NCI-H1048 (cell line): ENCODE data around the gene IDI1.
"Not testable (repeated sequence)": the region's sequence is repeated elsewhere in the genome, so short reads cannot be mapped to it uniquely, and the experiment has no call there.

Experiments
- DNase-seq: peaks from one replicate; lab custom pipeline; 2025; lab: John Stamatoyannopoulos, UW

Gene IDI1

DNA sequence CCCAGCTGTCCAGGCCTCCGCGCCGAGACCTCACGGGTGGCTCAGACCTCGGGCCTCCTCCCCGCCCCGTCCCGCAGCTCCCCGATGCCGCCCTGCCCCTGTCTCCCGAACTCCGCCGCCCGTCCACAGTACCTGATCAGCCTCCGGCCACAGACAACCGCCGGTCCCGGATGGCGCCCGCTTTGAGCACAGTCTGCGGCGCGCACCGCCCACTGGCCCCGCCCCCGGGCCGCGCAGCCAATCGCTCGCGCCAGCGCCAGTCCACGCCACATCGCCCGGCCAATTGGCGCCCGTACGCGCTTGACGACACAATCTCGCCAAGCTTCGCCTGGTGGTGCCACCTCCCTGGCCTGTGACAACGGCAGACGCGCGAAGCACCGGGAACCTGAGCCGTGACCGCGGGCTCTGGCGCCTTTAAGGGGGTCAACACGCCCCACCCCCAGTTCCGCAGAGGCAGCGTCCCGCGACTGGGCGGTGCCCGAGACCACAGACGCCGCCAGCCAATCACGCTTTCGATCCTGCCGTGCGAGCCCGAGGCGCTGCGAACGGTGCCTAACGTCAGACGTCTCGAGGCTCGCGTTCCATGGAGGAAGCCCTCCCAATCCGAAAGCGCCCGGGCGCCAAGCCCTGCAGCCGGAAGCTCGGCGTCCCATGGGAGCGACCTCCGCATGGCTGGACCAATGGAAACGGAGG lies at the start of gene IDI1:
TSS of gene IDI1 (minus strand) at position 388 of the 693 bp plus-strand sequence. CDS start at position 272, 116 bp downstream.
- peak; percentile 99 for DNase-seq

DNA sequence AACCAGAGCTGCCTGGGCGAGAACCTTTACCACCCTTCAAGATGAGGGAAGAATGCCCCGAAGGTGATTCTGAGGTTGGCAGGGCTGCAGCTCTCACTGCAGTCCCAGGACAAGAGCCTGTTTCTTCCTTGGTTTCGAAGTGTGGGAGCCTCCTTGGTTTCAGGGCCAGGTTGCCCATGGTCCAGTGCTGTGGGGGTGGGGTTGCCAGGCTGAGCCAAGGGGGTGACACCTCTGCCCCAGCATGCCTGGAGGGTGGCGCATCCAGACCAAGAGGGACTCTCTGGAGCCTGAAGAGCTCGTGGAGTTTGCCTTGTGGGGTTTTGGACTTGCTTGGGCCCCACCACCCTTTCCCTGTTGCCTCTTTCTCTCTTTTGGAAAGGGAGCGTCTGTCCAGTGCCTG lies 48.5 kb upstream of the IDI1 start:
- DNase-seq: no peak

DNA sequence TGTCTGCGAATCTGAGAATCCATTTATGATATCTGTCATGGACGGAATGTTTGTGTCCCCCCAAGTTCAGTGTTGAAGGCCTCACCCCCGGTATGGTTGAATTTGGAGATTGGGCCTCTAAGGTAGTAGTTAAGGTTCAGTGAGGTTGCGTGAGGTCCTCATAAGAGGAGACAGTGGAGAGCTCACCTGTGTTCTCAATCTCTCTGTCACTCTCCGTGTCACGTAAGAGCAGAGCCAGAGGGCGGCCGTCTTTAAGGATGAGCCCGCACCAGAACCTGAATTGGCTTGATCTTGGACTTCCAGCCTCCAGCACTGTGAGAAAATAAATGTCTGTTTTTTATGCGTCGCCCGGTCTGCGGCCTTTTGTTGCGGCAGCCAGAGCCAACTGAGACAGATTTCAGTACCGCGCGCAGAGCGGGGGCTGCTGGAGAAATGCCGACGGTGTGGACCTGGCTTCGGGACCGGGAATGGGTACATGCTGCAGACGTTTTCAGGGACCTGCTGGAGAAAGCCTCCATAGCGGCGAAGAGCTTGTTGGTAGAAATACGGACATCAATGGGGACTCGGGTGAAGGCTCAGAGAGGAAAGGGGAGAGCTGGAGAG lies 47.5 kb upstream of the IDI1 start:
- DNase-seq: no peak

DNA sequence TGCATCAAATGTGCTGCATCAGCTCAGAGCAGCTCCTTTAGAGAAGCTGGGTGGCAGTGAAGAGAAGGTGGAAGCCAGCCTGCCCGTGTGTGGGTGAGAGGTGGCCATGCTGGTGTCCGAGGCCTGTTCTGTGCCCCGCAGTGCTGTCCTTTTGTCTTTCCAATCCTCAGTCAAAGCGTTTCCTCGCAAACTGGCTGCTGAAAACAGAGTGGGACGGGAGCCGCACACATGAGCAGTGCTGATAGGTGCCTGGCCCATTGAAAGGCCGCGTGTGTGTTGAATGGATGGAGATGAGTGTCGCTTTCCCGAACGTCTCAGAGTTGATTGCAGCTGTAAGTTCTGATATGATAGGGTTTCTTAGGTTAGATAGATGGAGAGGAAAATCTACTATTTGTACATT lies 46.6 kb upstream of the IDI1 start:
- no peak for DNase-seq

DNA sequence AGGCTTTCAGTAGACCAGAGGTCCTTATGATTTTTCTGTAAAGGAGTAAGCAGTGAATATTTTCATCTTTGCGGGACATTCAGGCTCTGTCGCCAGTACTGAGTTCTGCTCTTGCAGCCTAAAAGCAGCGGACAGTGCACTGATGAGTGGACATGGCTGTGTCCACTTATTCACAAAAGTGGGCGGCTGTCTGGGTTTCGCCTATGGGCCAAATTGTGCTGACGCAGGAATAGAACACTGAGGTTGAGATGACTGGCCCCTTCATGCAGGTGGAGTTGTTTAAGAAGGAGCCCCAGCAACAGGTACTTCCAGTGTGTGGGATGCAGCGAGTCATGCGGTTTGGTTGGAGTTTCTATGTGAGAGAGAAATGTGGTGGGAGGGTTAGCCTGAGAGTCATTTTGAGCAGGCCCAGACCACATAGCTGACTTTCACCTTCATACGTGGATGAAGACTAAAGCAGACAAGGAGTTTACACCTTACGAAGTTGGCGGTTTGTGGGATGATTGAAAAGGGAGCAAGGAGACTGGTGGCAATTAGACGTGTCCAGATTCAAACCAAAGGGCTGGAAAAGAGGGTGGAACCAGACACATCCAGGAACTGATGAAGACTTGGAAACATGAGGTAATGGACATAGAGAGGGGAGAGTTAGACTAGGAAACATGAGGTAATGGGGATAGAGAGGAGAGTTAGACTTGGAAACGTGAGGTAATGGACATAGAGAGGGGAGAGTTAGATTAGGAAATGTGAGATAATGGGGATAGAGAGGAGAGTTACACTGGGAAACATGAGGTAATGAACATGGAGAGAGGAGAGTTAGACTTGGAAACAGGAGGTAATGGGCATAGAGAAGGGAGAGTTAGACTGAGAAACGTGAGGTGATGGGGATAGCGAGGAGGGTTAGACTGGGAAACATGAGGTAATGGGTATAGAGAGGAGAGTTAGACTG lies 45.5 kb upstream of the IDI1 start:
- DNase-seq: no peak

DNA sequence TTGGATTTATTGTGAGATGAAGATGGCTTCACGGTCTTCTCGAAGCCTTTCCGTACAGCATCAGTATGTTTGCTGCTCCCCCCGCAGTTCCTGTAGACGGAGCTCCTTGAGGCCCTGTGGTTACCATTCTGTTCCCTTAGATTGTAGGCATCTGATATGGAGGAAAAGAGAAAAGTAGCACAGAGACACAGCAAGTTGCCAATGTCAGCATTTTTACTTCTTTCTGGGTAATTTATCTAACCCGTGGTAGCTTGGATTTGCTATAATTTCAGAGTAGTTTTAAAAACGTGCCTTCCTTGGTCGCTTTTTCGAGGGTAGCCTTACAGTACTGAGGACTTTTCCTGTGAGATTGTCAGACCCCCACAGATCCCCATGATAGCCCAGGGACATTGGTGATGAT lies 44.8 kb upstream of the IDI1 start:
- DNase-seq: no peak

DNA sequence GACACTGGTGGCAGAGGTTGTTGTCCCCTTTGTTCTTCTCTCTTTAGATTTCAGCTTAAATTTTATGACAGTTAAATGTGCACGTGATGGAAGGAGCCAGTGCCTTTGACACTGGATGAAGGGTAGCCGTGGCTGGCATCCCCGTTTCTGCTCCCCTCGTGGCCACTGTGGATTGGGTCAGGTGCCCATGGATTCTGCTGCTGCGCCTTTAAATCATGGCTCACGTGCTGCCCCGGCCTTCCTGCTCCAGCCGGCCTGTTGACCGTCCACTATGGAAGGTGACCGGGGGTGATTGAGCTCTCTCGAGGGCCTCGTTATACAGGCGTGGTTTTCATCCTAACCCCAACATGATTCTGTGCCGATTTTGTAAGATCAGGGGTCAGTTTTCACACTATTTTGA lies 41.8 kb upstream of the IDI1 start:
- no peak for DNase-seq

DNA sequence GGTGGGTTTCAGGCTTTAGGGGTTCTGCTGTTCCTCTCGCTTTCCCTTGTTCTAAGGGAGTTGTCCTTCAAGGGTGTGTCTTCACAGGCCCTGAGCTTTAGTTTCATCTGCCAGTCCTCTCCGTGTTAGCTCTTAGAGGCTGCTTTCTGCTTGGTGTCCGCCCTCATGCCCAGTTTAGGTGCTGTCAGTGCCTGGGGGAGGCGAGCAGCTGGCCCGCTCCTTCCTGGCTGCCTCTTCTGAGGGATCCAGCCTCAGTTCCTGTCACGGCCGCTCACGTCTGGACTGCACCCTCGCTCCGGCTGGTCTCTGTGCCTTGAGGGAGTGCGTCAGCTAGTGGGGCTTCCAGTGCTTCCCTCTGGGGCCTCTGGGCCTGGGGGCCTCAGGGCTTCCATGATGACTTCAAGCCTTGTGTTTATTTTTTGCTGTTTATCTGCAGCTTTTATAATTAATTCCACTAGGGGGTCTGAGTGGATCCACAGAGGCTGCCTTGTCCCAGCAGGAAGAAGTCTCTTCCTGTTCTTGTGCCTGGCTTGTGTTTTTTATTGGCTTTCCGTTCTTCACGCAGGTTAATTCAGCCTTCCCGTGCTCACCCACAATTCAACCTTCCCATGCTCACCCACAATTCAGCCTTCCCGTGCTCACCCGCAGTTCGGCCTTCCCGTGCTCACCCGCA lies 40.2 kb upstream of the IDI1 start:
- no peak for DNase-seq

DNA sequence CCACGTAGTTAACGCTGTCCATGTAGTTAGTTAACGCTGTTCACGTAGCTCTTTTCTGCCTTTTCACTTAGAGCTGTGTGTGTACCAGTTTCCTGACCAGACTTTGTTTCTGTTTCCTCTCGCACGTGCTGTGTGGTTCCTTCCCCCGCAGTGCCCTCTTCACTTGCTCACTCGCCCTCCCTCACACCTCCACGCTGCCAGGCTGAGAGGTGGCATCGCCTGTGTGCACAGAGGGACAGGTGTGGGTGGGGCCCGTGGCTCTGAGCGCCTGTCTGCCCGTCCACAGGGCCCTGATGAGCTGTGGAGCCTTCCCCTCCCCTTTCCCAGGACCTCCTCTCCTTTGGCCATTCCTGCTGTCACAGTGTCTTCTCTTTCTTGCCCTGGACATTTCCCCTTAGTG lies 37.9 kb upstream of the IDI1 start:
- DNase-seq: no peak

DNA sequence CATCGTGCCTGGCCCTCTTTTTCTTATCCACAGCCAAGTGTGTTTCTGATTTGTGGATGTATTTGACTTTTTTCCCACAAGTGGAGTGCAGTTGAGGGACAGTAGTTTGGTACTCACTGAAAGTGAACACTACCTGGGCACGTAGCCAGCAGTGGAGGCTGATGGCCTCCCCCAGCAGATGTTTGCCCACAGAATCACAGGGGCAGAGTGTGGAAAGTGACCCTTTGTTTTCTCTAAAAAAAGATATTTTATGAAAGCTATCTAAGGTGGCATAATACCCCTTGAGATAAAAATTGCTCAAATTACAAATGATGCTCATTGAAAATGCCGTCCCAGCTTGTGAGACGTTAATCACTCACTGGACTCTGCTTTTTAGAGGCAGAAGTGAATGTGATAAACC lies 36.3 kb upstream of the IDI1 start:
- DNase-seq: no peak

DNA sequence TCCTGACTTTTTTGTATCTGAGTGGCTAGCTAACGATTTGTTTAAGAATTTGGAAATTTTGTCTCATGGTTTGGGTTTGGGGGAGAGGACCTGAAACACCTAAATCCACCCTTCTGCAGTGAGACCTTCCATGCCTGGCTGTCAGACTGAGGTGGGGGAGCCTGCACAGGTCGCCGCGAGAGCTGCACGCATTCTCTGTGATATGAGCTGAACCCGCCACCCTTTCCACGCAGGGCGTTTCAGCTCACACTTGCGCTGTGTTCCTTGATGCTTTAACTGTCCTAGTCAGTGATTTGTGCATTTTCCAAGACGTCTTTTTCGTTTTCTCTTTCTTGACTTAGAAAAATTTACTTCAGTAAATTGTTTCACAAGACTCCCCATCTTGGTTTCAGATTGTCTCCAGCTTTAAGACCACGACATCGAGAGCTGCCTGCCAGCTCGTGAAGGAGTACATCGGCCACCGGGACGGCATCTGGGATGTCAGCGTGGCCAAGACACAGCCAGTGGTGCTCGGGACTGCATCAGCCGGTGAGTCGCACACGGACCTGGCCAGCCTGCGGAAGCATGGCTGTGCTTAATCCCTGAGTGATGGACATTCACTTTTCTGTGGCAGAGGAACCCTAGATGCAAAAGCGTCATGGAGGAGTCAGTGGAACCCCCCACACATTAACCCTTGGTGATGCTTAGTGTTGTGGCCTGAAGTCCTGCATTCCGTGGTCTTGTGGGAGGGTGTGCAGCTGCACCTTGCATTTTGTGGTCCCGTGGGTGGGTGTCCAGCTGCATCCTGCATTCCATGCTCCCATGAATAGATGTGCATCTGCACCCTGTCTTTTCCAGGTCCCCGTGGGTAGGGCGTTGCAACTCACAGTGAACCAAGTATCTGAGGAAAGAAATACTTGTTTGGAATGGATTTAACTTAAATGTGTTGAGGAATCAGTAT lies 35.4 kb upstream of the IDI1 start:
- no peak for DNase-seq

DNA sequence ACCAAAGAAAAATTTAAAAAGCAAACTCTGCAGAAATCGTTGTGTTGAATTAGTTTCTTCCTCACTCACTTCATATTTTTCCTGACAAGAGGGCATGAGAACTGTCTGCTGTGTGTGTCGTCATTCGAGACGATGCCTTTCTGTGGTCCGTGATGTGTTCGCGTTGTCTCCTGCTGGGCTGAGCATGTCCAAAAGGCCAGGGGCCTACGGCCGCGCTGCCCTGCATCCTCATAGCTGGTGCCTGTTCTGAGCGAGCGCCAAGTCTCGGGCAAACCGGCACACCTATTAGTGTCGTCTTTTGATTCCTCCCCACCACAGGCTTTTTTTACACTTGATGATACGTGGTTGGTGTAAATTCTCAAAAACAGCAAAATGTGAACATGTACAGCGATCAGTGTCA lies 34.7 kb upstream of the IDI1 start:
- no peak for DNase-seq

DNA sequence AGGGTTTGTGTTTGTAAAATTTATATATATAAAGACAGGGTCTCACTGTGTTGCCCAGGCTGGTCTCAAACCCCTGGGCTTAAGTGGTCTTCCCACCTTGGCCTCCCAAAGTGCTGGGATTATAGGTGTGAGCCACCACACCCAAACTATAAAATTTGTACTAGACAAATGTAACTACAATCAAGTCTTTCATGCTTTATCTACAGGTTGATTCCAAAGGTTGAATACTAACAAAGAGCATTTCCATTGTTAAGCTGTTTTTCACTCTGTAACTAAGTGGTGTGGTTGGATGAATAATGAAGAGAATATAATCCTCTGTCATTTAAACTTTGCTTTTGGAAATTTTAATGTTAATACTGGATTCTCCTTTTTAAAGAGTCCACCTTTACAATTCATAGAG lies 29.7 kb upstream of the IDI1 start:
- DNase-seq: no peak

DNA sequence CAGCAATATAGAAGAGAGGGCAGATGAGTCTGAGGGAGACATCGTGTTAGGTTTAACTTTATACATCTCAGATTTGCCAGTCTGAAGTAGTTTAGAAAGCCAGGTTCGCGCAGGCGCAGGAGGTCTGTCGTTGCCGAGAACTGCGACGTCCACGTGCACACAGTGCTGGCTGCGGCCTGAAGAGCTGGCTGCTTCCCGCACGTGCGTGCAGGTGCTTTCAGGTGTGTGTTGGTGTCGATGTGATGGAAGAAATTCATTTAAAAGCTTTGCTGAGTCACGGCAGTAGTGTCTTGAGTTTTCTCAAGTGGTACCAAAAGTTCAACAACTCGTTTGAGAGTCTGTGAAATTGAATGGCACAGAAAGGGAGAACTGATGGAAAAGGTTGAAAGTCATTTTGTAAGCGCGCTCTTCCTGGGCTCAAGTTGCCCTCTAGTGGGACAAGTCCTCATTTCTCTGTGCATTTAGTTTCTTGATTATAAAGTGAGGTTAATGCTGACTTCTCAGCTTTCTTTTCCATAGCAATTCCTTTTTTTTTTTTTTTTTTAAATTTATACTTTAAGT lies 25.9 kb upstream of the IDI1 start:
- no peak for DNase-seq

DNA sequence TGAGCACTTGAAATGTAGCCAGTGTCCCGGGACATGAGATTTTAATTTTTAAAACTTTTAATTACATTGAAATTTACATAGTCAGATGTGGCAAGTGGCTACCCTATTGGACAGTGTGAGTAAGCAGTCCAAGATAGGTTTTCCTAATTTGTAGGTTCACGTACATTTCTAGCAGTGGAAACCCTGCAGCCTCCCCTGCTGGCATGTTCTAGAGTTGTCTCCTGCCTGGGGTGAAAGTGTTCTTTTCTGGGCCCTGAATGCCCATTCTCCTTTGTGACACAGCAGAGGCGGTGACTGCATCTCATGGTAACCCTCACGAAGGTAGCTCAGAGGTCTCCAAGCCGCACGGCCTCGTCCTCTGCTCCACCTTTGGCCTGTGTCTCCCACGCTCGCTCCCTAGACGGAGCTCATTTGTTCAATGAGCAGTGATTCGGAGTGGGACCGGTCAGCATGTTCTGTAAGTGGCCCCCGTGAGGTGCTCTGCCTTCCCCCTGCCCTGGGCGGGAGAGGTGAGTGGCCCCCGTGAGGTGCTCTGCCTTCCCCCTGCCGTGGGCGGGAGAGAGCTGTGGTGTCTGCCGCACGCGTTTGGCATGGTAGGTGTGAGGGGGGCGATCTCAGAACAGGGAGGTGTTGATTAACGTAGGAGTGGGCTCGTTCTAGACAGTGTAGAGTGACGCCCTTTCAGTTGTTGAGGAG lies 25.3 kb upstream of the IDI1 start:
- no peak for DNase-seq

DNA sequence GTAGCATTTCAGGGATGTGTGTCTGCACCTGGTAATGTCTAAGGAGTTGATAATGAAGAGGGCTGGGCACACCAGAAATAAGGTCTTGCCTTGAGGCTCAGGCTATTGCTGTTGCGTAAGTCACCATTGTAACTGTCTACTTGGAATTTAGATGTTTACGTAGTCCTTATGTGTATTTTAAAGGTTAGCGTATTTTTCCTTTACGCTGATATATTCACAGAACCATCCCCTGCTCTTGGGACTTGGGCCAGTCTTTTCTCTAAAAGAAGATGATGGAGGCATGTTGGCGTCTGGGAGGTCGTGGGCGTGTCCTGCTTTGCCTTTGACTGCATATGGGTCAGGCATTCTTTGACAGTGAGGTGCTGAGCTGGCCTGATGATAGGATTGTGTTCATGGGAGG lies 22.0 kb upstream of the IDI1 start:
- DNase-seq: no peak

DNA sequence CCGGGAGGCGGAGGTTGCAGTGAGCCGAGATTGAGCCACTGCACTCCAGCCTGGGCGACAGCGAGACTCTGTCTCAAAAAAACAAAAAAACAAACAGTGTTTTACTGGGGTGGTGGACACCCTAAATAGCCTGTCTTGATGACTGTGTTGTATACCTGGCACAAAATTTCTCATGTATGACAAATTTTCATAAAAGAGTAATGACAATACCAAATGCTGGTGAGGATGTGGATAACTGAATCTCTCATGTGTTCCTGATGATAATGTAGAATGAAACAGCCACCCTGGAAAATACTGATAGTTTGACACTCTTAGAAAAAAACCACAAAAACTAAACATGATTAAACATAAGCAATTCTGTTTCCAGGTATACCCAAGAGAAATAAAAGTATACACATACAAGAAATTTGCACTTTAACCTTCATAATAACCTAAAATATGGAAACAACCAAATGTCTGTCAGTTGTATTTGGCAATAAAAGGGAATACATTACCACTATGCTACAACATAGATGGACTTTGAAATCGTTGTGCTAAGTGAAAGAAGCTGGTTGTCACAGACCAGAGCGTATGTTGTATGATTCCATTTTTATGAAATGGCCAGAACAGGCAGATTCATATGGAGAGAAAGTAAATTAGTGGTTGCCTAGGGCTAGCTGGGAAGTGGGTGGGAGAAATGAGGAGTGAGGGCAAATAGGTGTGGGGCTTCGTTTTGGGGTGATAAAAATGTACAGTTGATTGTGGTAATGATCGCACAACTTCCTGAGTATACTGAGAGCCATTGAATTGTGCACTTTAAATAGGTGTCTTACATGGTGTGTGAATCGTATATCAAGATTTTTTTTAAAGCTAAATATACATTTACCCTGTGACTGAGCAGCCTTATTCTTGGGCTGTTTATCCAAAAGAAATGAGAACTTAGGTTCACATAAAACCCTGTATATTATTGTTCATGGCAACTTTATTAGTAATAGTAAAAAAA lies 19.8 kb upstream of the IDI1 start:
- DNase-seq: no peak

DNA sequence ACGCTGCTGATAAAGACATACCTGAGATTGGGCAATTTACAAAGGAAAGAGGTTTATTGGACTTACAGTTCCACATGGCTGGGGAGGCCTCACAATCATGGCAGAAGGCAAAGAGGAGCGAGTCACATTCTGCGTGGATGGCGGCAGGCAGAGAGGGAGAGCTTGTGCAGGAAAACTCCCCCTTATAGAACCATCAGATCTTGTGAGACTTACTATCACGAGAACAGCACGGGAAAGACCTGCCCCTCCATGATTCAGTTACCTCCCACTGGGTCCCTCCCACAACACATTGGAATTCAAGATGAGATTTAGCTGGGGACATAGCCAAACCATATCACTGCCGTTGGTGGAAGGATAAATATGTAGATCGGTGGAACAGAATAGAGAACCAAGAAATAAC lies 17.8 kb upstream of the IDI1 start:
- DNase-seq: not testable (repeated sequence)

DNA sequence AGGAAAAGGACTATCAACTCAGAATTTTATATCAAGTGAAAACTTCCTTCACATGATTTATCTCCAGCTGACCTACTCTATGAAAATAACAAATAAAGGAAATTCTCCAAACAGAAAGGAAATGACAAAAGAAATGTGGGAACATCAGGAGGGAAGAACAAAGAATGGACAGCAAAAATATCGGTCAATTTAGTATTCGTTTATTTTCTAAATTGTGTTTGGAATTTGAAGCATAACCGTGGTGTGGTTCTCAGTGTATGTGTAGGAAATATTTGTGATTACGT lies 16.0 kb upstream of the IDI1 start:
- no peak for DNase-seq
